GM12874 (cell line): Measurements from ENCODE around the gene GP1BB.
A peak's percentile ranks its signal among the peaks of the same experiment; 100 is the strongest.

ENCODE experiments used
- CTCF ChIP-seq: IDR thresholded peaks from 2 replicates; pipeline ENCODE4 v1.5.1; 2011; ENCODE audit warnings: low read depth, mild to moderate bottlenecking, control low read depth, low read length, moderate library complexity; ENCODE audit not compliant: insufficient read depth

The GP1BB gene

DNA sequence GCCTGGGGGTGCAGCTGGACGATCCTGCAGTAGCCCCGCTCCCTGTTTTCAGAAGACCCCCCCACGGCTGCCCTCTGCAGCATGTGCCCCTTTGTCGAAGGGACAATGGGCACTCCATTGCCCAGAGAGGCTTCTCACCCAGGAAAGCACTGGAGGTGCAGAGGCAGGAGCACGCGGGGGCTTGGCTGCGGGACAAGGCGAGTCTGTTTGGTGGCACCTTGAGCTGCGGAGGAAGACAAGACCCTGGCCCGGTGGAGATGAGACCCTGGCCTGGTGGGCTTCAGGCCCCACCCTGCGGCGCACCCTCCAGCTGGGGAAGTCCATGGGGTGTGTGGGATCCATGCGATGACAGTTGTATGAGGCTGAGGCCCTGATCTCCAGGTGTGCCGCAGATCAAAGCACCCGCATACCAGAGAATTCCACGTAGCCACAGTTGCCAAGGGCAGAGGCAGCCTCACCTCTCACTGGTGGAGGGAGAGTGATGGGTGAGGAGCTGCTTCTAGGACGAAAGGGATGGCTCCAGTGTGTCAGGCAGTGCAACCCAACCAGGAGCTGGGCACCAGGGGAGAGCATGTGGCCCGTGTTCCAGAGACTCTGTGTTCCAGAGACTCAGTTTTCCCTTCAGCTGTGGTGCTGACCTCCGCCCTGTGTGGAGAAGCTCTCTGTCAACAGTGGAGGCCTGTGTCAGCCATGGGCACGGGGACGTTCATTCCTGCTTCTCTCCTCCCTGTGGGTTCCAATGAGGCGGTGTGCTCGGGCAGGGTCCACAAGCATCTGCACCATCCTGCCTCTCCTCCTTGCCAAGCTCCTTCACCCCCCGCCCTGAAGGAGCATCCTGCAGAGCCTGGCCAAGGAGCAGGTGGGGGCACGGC lies 47.2 kb downstream of the GP1BB start:
- no peak for TF ChIP-seq CTCF

DNA sequence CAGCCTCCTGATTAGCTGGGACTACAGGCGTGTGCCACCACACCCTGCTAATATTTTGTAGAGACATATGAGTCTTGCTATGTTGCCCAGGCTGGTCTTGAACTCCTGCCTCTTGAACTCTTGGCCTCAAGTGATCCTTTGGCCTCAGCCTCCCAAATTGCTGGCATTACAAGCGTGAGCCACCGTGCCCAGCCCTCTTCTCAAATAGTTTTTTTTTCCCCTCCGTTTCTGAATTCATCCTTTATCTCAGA lies 49.0 kb downstream of the GP1BB start:
- TF ChIP-seq CTCF, result no peak

GRCh38 chr22:19772673-19773469 lies 49.5 kb downstream of the GP1BB start:
- 0 out of 2 replicates have a peak, but pooled peaks have one; percentile 20 for TF ChIP-seq CTCF

- no peak for TF ChIP-seq CTCF
Measured at GRCh38 chr22:19773470-19774040, 50.2 kb downstream of the GP1BB start.
